MCF 10A (cell line): ENCODE measurements around the gene TRMT11. TPM values are rescaled to one million over a fixed set of nuclear protein-coding genes. Genes with fewer than 3 reads are reported as not detected.

ENCODE experiments used
- BruUV-seq: library from RNA; stranded (reverse); fragments of 400-500 nt; replicated peaks from 2 replicates; lab custom pipeline; 2021; lab: Mats Ljungman, UMichigan
- CTCF ChIA-PET: fragments of 300-600 bp; sonication (Branson Sonifier 250); formaldehyde crosslinking; extraction: SDS; loops from one replicate; lab custom pipeline; 2021; ENCODE audit warnings: antibody characterized with exemption, inconsistent platforms; lab: Yijun Ruan, JAX
- POLR2A ChIA-PET: fragments of 300-600, 350-650 bp; sonication (Branson Sonifier 250); formaldehyde crosslinking; extraction: SDS; loops from one replicate; lab custom pipeline; 2020; ENCODE audit warnings: antibody characterized with exemption, inconsistent platforms; lab: Yijun Ruan, JAX
- DNase-seq: peaks from one replicate; pipeline ENCODE4 v3.0.0-alpha.2; 2018; ENCODE audit not compliant: unreplicated experiment
- H3K27ac Mint-ChIP-seq: one replicate; pipeline ENCODE4 v1.8.0; 2022; ENCODE audit warnings: mild to moderate bottlenecking, low read depth, mixed read lengths; ENCODE audit not compliant: unreplicated experiment
- H3K27me3 Mint-ChIP-seq: one replicate; pipeline ENCODE4 v1.8.0; 2022; ENCODE audit warnings: mixed read lengths; ENCODE audit not compliant: insufficient read depth, unreplicated experiment
- H3K36me3 Mint-ChIP-seq: one replicate; pipeline ENCODE4 v1.8.0; 2022; ENCODE audit warnings: mild to moderate bottlenecking, moderate library complexity, mixed read lengths; ENCODE audit not compliant: insufficient read depth, unreplicated experiment
- H3K4me1 Mint-ChIP-seq: one replicate; pipeline ENCODE4 v1.8.0; 2022; ENCODE audit warnings: mixed read lengths; ENCODE audit not compliant: insufficient read depth, unreplicated experiment
- H3K4me3 Mint-ChIP-seq: one replicate; pipeline ENCODE4 v1.8.0; 2022; ENCODE audit warnings: mild to moderate bottlenecking, moderate library complexity, mixed read lengths; ENCODE audit not compliant: unreplicated experiment
- H3K9me3 Mint-ChIP-seq: one replicate; pipeline ENCODE4 v1.8.0; 2022; ENCODE audit warnings: mixed read lengths; ENCODE audit not compliant: unreplicated experiment
- CTCF ChIP-seq: fragments of 200-600 bp; IDR thresholded peaks from one replicate; pipeline ENCODE4 v1.8.0; 2022; ENCODE audit warnings: antibody characterized with exemption, mild to moderate bottlenecking; ENCODE audit not compliant: unreplicated experiment
- intact Hi-C: fragments of 100-400 bp; cut with micrococcal nuclease; formaldehyde crosslinking; loops from 2 replicates; pipeline ENCODE4 v1.14.1; 2022
- total RNA-seq: library from RNA; stranded (reverse); gene quantifications from 2 replicates; pipeline ENCODE4 v1.2.3, GENCODE V29; 2022

Gene TRMT11
- total RNA-seq, 1 experiment from 2014 or later: 32.5 TPM

DNA sequence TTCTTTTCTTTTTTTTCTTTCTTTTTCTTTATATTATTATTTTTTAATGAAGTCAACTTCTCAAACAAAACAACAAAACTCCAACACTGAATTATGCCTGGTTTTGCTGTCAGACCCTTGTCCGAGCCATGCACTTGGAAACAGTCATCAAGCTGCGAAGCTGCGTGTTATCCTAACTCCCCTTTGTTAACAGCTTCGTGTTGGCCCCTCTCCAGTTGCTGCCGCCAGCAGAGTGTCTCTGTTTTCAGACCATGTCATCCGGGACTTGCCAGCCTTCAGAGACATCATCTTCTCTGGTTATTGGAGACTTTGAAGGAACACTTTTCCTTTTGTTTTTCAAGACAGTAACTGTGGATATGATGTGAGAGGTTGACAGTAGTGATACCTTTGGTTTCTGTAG lies 83.1 kb downstream of the TRMT11 start:
- no peaks in the 10 kb centered on the region for H3K27me3 Mint-ChIP-seq

GRCh38 chr6:126071000-126071647 lies 84.8 kb downstream of the TRMT11 start:
- no peaks in the 10 kb centered on the region for H3K9me3 Mint-ChIP-seq
- TF ChIP-seq CTCF: no peak
- no peaks in the 10 kb centered on the region for H3K27me3 Mint-ChIP-seq
- DNase-seq: no peak
- no peak overlapping the region for H3K4me3 Mint-ChIP-seq
- H3K36me3 Mint-ChIP-seq: peaks cover 14% of the 10 kb centered on the region
- intact Hi-C loops: no loop called here
- H3K27ac Mint-ChIP-seq: peak overlapping the region; percentile 11
- no peaks in the 10 kb centered on the region for H3K4me1 Mint-ChIP-seq
- no TSS peak for BruUV-seq
- POLR2A ChIA-PET: no interaction called here
- CTCF ChIA-PET: interaction anchor here (0.6 to 0.9 kb wide), 5 partner anchors 8 to 642 kb away, joined by 3 to 4 read pairs (median 3); no protein-coding TSS in a partner anchor

More for the DNA sequence above, 83.1 kb downstream of the TRMT11 start:
- Mint-ChIP-seq H3K9me3 (no peaks in the 10 kb centered on the region), H3K4me1 (no peaks in the 10 kb centered on the region), H3K36me3 (peaks cover 14% of the 10 kb centered on the region), H3K4me3 (no peak overlapping the region), H3K27ac (no peak overlapping the region)
- no TSS peak for BruUV-seq
- CTCF ChIA-PET: no interaction called here
- intact Hi-C loops: no loop called here
- TF ChIP-seq CTCF: no peak
- DNase-seq: no peak
- POLR2A ChIA-PET: no interaction called here

DNA sequence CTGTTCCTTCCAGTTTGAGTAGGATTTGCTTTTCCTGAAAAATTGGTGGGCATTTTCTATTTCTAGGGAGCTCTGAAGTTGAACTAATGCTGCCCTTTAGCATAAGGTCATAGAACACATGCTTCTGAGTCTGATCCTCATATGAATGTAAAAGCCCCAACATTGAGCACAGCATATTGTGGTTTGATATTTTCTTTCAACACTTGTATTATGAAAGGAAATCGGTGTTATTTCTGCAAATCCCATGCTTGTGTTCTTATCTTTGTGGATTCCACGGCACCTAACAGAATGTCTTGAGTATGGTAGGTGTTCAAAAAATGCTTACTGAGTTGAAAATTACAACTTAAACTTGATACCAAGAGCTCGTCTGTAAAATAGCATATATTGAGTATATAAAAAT lies 85.8 kb downstream of the TRMT11 start:
- ChIA-PET CTCF (interaction anchor here (0.9 kb wide), 1 partner anchor 9 kb away, joined by 3 read pairs; no protein-coding TSS in a partner anchor), POLR2A (interaction anchor here (0.8 kb wide), 1 partner anchor 24 kb away, joined by 4 read pairs; no protein-coding TSS in a partner anchor)
- TF ChIP-seq CTCF: no peak
- DNase-seq: no peak
- Mint-ChIP-seq H3K36me3 (peaks cover 14% of the 10 kb centered on the region), H3K27ac (no peak overlapping the region), H3K4me1 (no peaks in the 10 kb centered on the region), H3K27me3 (no peaks in the 10 kb centered on the region), H3K4me3 (no peak overlapping the region), H3K9me3 (no peaks in the 10 kb centered on the region)
- no TSS peak for BruUV-seq
- intact Hi-C loops: no loop called here

- POLR2A ChIA-PET: interaction anchor here (0.8 kb wide), 1 partner anchor 24 kb away, joined by 4 read pairs; no protein-coding TSS in a partner anchor
- Mint-ChIP-seq H3K9me3 (no peaks in the 10 kb centered on the region), H3K36me3 (peaks cover 14% of the 10 kb centered on the region), H3K27ac (no peak overlapping the region), H3K4me1 (no peaks in the 10 kb centered on the region), H3K27me3 (no peaks in the 10 kb centered on the region), H3K4me3 (no peak overlapping the region)
- CTCF ChIA-PET: no interaction called here
- intact Hi-C loops: no loop called here
- no peak for DNase-seq
- TF ChIP-seq CTCF: no peak
- no TSS peak for BruUV-seq
These were observed 86.5 kb downstream of the TRMT11 start for GRCh38 chr6:126072834-126073233.
